ENCODE data around the gene OR10G8.
A peak's percentile ranks its signal among the peaks of the same experiment; 100 is the strongest.
"Not testable (repeated sequence)": the region's sequence is repeated elsewhere in the genome, so short reads cannot be mapped to it uniquely, and the experiment has no call there.

The OR10G8 gene, protein sequence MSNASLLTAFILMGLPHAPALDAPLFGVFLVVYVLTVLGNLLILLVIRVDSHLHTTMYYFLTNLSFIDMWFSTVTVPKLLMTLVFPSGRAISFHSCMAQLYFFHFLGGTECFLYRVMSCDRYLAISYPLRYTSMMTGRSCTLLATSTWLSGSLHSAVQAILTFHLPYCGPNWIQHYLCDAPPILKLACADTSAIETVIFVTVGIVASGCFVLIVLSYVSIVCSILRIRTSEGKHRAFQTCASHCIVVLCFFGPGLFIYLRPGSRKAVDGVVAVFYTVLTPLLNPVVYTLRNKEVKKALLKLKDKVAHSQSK

DNA sequence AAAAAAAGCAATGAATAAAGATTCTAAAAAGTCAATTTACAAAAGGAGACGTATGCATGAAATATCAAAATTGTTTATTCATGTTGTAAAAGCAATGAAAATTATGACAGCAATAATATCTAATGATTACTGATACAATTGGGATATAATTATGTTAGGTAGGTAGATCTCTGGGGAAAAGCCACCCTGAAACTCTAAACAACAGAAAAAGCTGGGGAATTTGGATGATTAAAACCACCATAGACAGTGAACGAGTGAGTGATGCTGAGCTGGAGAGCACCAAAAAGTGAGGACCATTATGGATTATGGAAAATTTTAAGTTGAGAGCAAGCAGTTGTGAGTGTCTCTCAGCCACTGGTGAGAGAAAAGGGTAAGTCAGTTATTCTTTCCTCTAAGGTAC, at the start of gene OR10G8:
TSS of gene OR10G8 (plus strand) at position 301 of the 400 bp plus-strand sequence. CDS start 2,825 bp downstream, outside the sequence.
- no peak for DNase-seq (ENCODE audit: low read depth, low spot score)

DNA sequence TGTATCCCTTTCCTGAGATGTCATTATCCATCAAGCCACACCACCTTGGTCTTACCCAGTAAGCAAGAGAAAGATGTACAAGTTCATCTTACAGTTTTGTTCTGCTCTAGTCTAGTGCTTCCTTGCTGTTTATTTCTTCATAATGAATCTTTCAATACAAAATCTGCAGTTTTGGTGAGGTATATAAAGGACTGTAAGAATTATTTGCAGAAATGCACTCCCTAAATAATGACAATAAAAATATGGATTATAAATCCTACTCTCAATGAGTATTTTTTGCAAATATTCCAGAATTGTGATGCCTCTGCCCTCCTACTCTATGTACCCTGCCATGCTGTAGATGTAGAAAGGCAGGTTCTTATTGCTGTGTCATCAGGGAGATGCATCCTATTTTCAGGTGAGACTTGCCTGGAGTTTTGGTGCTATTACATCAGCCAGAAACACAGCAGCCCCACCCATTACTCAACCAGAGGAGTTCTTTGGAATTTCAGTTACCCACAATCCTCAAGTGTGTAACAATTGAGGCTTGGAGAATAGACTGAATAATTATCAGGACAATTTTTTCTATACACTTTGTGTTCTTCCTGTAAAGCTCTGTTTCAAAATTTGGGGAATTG, 48.8 kb upstream of the OR10G8 start, which contains the start of gene OR10S1:
TSS of gene OR10S1 (minus strand) at position 51 of the 617 bp plus-strand sequence. CDS start 117 bp downstream, outside the sequence.
- DNase-seq (ENCODE audit: low read depth, low spot score), result no peak

DNA sequence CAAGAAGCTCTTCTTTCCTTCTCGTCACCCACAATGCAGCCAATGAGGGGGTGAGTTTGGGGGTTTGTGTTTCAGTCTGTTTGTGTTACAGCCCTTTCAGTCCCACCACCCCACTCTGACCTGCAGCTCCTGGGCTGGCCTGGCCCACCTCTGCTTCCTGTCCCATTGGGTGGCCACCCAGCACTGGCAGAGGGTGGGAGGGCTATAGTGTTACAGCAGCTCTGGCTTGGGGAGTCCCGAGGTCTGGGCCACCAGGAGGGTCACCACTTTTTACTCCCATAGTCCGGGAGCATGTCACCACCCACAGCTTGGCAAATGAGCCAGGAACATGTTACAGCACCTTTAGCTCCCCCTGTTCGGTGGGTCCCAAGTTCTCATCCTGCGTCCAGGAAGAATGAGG, 47.3 kb upstream of the OR10G8 start:
- DNase-seq (ENCODE audit: low read depth, low spot score), result no peak

DNA sequence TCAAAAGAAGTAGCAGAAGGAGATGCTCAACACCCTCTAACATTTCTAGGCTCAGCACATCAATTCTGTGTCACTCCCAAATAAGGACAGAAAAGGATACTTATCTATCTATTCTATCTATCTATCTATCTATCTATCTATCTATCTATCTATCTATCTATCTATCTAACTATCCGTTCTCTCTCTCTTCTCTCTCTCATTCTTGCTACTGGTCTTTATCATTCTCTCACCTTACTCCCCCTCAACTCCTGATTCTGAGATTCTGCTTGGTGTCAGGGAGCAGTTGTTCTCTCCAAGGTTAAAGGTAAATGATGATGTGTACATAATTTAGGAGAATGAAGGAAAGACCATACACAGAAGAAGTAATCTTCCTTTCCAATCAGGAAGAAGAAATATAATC, 31.5 kb upstream of the OR10G8 start, which contains the start of gene OR10G6:
TSS of gene OR10G6 (minus strand) at position 43 of the 400 bp plus-strand sequence. CDS start at position 43, 0 bp downstream.
- DNase-seq (ENCODE audit: low read depth, low spot score), result no peak

DNA sequence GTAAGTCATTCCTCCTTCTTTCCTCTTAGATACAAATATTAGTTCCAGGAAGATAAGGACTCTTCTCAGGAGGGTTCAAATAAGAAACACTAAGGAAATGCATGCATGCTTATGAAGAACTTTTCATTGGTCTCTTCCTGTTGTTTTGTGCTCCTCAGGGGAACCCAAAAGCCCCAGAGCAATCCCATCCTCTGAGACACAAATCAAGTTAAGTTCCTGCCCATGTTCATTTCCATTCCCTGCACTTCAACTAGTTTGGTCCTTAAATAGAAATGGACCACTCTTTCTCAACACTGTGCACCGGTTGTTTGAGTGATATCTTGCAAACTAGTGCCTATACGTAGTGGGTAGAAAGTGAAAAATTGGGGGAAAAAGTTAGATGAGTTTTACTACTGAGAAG, 13.9 kb upstream of the OR10G8 start, which contains the start of gene OR10G4:
TSS of gene OR10G4 (plus strand) at position 301 of the 400 bp plus-strand sequence. CDS start 2,578 bp downstream, outside the sequence.
- no peak for DNase-seq (ENCODE audit: low read depth, low spot score)

DNA sequence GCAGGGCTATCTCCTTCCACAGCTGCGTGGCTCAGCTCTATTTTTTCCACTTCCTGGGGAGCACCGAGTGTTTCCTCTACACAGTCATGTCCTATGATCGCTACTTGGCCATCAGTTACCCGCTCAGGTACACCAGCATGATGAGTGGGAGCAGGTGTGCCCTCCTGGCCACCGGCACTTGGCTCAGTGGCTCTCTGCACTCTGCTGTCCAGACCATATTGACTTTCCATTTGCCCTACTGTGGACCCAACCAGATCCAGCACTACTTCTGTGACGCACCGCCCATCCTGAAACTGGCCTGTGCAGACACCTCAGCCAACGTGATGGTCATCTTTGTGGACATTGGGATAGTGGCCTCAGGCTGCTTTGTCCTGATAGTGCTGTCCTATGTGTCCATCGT, 10.8 kb upstream of the OR10G8 start:
- DNase-seq (ENCODE audit: low read depth, low spot score), result not testable (repeated sequence)

DNA sequence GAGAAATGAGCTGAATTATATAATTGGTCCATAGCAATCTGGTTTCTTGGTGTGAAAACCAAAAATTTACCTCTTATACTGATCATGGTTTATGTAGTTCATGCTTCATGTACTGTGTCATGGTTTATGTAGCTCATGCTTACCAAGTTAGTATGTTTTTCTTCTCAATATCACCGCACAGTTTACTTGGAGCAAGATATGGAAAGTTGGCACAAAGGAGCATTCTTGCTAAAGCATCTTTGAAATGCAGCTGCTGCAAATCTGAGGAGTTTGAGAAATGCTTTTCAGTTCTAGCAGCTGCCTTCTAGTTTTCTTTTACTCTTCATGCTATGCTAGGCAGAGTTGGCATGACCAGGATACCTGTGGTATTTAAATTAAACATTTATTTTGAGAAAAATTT, 10.1 kb downstream of the OR10G8 start:
- no peak for DNase-seq (ENCODE audit: low read depth, low spot score)

DNA sequence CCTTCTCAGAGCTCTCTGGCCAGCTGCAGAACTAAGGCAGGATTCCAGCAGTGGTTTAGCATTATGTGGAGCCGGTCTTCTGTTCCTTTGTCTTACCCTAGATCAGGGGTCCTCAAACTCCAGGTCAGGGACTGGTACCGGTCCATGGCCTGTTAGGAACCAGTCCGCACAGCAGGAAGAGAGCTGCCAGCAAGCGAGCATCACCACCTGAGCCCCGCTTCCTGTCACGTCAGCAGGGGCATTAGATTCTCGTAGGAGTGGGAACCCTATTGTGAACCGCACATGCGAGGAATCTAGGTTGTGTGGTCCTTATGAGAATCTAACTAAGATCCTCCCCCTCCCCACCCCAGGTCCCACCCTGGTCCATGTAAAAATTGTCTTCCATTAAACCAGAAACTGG, 13.0 kb downstream of the OR10G8 start:
- DNase-seq (ENCODE audit: low read depth, low spot score), result no peak

DNA sequence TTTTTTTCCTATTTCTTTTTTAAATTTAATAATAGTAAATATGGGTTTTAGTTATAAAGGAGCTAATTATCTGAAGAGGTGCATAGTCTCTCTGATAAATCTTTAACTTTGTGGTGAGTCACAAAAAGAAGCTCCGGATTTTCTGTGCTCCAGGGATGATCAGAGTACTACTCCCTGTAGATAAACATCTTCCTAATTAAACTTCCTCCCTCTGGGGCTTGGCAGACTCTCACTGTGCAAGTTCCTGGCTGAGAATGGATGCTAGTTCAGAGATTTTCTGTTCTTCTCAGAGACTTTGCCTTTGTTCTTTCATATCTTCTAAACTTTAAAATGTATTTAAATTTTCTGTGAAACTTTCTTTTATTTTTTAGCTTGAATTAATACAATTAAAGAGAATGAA, 14.7 kb downstream of the OR10G8 start, which contains the start of gene OR10G7:
TSS of gene OR10G7 (minus strand) at position 72 of the 400 bp plus-strand sequence. CDS start 2,324 bp downstream, outside the sequence.
- no peak for DNase-seq (ENCODE audit: low read depth, low spot score)

DNA sequence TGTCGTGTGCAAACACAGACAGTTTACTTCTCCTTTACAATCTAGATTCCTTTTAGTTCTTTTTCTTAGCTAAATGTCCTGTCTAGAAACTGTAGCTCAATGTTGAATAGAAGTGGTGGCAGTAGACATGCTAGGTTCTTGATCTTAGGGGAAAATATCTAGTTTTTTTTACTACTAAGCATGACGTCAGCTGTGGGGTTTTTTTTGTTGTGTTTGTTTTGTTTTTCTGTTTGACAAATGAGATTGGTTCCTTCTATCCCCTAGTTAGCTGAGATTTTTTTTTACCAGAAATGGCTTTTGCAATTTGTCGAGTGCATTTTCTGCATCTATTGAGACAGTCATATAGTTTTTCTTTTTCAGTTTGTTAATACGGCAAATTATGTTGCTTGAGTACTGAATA, 16.8 kb downstream of the OR10G8 start:
- DNase-seq (ENCODE audit: low read depth, low spot score), result no peak

DNA sequence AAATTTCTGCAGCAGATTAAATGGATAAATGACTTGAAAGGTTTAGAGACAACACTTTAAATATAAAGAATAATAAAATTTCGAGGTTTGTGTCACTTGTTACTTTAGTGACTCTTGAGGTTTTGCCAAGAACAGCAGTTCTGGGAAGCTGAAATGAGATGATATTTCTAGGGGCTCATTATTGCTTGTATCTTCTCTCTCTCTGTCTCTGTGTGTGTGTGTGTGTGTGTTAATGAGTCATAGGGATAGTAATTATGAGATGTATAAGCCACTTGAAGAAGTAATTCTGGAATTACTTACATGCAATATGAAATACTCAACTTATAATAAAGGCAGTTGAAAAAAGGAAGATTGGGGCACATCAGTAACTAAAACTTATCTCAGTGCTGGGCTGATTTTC, 24.1 kb downstream of the OR10G8 start:
- no peak for DNase-seq (ENCODE audit: low read depth, low spot score)

DNA sequence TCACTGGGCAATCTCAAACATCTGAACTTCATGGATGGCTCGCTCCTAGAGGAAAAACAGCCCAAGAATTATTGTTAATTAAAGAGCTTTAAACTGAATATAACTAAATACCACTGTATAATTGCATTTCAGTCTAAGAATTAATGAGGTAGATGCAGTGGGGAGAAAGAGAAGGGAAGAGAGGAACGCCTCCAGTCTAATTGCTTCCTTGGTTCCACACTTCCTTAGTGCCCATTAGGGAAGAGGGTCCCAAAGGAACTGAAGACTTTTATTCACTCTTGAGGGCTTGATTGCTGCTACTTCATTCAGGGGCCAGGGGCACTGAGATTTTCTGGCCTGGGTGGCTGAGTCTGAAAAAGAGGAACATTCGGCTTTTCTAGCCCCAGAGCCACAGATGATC, 26.4 kb downstream of the OR10G8 start:
- DNase-seq (ENCODE audit: low read depth, low spot score), result no peak

DNA sequence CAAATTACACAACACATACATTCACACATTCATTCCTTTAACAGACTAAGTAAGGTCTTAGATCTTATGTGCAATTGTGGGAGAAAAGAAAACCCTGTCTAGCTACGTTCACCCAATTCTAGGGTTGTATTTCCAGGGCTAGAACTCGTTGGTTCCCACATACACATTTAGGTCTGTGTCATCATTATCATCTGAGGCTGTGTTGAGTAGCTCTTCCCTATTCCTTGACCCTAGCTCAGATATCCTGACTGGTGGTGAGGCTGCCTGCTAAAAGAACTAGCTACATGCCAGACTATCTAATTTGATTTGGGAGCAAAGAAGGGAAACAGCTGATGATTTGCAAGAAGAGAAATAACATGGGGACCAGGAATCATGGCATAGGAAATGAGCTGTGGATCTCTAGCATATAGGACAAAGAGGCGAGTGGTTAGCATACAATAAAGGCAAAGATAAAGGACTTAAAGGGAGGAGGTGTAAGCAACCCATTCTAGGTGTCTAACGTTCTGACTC, 42.1 kb downstream of the OR10G8 start:
- no peak for DNase-seq (ENCODE audit: low read depth, low spot score)

DNA sequence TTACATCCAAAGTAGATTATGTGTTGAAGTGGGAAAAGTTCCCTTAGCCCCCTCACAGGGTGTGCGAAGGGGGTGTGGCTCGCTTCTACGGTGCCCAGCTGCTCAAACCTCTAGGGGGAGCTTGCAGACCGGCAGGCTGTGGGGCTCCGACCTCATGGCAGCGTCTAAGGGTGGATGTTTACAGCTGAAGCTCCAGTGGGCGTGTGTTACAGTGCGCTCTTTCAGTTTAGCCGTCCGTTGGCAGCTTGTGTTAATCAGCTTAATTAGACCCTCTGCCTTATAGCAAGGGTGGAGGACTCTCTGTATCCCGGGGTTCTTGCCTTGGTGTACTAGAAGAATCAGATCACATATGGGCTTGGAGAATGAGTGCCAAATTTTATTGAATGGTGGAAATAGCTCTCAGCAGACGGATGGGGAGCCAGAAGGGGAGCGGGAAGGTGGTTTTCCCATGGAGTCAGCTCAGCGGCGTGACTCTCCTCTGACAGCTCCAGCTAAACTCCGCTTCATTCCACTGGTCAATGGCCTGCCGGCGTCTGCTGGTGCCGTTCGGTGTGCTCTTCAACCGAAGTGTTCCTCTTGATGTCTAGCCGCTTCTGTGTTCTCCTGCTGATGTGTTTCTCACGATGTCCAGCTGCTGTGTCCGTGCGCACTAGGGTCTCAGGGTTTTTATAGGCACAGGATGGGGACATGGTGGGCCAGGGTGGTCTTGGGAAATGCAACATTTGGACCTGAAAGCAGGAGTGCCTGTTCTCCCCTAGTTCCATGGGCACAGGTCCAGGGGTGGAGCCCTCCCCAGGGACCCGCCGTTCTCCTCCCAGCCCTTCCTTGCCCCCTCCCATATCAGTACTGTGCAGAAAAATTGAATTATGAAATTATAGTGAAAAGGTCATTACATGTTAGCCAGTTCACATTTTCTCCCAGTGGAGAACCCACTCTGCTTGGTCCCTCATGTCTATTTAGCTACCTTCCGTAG, 43.1 kb downstream of the OR10G8 start:
- DNase-seq (ENCODE audit: low read depth, low spot score), result peak; percentile 86

DNA sequence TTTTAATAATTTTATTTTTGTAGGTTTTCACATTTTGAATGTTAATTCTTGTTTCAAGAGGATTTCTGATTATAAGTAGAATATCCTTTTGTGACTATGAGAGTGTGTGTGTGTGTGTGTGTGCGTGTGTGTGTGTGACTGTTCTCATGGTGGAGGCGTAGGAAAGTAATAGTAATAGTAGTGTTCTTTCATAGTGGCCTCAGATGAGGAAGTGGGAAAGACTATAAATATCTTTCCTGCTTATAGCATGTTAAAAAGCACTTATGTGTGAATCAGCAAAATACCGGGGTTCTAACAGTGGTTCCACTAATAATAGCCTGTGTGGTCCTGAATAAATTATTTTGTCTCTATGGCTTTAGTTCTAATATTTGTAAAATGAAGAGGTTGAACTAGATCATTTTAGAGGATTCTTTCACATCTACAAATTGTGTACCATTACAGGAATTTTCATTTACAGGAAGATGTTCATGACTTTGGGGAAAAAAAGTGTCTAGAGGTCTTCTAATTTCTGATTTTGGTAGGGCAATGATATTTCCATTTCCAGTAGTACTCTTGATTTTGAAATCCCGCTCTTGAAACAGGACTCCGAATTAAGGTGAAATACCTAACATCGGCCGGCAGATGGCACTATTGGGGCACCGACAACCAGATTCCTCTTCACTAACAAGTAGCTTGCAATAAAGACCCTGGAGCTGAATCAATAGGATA, 44.5 kb downstream of the OR10G8 start:
- DNase-seq (ENCODE audit: low read depth, low spot score), result peak; percentile 77

DNA sequence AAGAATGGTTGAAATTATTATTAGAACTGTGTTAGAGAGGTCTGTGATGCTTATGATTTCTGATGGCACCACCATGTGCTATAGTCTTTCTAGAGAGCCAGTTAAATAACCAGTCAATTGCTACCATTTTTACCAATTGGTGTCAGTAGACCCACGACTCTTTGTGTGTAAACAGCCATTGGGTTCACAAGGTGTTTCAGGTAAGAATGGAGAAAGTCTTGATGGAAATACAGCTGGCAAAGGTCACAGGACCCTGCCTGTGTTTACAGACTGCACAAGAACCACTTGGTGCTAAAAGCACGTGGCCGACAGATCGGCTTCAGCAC, 45.0 kb downstream of the OR10G8 start:
- no peak for DNase-seq (ENCODE audit: low read depth, low spot score)

DNA sequence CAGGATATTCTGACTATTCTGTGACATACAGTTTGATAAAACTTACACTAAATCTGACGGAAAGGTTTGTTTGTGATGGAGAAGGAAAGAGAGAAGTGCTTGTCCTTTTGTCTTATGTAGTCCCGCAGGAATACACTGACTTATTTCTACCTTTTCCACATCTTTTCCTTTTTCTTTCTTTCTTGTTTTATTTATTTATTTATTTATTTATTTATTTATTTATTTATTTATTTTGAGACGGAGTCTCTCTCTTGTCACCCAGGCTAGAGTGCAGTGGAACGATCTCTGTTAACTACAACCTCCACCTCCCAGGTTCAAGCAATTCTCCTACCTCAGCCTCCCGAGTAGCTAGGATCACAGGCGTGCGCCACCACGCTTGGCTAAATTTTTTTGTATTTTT, 45.5 kb downstream of the OR10G8 start:
- no peak for DNase-seq (ENCODE audit: low read depth, low spot score)

DNA sequence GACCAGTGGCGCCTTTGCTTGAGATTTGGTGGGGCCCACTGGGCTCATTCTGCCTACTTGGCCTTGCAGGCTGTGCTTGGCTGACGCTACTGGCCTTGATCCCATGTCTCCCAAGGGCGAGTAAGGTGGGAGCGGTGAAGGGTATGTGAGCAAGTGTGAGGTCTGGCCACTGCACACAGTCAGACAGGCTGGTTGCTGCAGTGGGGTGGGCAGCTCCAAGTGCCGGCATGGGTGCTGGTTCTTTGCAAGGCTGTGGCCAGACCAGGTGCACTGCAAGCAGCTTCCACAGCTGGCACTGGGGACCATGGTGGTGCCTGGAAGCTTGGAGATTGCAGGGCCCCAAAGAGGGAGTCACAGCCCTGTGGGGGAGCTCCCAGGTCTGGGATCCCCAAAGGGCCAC, 48.0 kb downstream of the OR10G8 start:
- no peak for DNase-seq (ENCODE audit: low read depth, low spot score)

DNA sequence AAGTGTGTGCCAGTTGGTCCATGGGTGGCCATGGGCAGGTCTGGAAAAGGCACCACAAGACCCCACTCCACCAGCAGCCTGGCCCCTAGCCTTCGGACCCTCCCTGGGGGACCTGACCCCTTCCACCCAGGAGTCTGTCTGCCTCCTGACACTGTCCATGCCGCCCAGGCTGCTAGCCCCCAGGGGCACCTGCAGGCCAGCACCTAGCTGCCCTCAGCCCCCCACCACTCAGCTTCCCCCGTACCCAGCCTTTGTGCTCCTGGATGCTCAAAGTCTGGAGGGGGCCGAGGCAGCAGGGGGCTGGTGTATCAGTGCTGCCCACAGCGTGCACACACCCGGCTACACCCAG, 48.9 kb downstream of the OR10G8 start:
- DNase-seq (ENCODE audit: low read depth, low spot score), result no peak

DNA sequence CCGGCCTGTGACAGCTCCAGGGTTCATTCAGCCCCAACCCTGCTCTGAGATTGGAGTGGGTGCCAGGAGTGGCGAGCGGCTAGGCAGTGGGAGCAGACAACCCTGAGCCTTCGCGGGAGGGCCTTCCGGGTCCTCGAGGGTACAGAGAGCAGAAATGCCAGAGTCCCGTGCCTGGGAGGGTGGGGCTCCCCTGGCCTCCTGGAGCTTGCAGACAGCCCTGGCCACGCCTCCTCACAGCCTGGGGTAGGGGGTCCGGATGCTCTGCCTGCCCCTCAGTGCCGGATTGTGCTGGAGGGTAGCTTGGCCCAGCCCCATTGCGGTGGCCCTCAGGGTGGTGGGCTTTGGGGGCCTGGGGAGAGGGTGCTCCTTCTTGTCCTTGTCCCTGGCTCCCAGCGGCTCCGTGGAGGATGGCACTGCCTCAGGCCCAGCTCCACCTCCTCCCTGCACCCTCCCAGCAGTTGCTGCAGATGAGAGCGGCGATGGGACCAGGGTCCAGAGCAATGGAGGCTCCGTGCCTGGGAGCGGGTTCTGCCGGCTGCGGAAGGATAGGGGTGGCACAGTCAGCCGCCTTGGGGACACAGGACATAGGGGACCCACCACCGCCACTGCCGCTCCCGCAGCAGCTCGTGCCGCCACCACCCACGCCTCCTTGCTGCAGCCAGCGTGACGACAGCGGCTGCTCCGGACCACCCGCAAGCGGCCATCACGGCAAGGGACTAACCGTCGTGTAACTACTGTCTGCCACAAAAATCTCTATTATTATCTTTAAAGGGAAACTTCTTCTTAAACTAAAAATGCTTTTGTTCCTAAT, 49.4 kb downstream of the OR10G8 start:
- peak; percentile 45 for DNase-seq (ENCODE audit: low read depth, low spot score)

Measured in ELF-1 (cell line).